Liver (tissue), 9 donors: ENCODE results near the gene PTPA. TPM values are rescaled to one million over a fixed set of nuclear protein-coding genes. Genes with fewer than 3 reads are reported as not detected.
A peak's percentile ranks its signal among the peaks of the same experiment; 100 is the strongest.
"Not testable (repeated sequence)": the region's sequence is repeated elsewhere in the genome, so short reads cannot be mapped to it uniquely, and the experiment has no call there.

Source experiments
- DNase-seq: peaks from one replicate; pipeline ENCODE4 v3.0.0-alpha.2; 2017; ENCODE audit warnings: low spot score
- H3K27ac ChIP-seq, 2 donors: one replicate each; pipeline ENCODE4 v1.7.0; 2013; ENCODE audit warnings: inconsistent platforms in 2 of 2, low read length in 2 of 2, control low read depth in 1 of 2, low read depth in 1 of 2, mild to moderate bottlenecking in 1 of 2
- H3K27me3 ChIP-seq, 4 donors: one replicate each; pipeline versions ENCODE4 v1.6.1 to v1.7.0; 2013; ENCODE audit warnings: low read length in 3 of 4, inconsistent platforms in 1 of 4, mild to moderate bottlenecking in 1 of 4, moderate library complexity in 1 of 4; ENCODE audit not compliant: control insufficient read depth in 4 of 4, insufficient read depth in 4 of 4
- H3K36me3 ChIP-seq, 4 donors: one replicate each; pipeline versions ENCODE4 v1.6.1 to v1.7.0; 2013; ENCODE audit warnings: low read length in 3 of 4, mild to moderate bottlenecking in 3 of 4, low read depth in 1 of 4, moderate library complexity in 1 of 4; ENCODE audit not compliant: control insufficient read depth in 4 of 4, insufficient read depth in 3 of 4
- H3K4me1 ChIP-seq, 4 donors: one replicate each; pipeline versions ENCODE4 v1.6.1 to v1.7.0; 2013; ENCODE audit warnings: low read length in 3 of 4, mild to moderate bottlenecking in 3 of 4, moderate library complexity in 1 of 4; ENCODE audit not compliant: control insufficient read depth in 4 of 4, insufficient read depth in 4 of 4
- H3K4me3 ChIP-seq, 3 donors: one replicate each; pipeline versions ENCODE4 v1.6.1 to v1.7.0; 2013; ENCODE audit warnings: low read length in 3 of 3, control low read depth in 1 of 3, low read depth in 1 of 3, mild to moderate bottlenecking in 1 of 3
- H3K9ac ChIP-seq, 2 donors: one replicate each; pipeline ENCODE4 v1.7.0; 2013; ENCODE audit warnings: low read length in 2 of 2, mild to moderate bottlenecking in 2 of 2, moderate library complexity in 2 of 2, control low read depth in 1 of 2, low read depth in 1 of 2
- H3K9me3 ChIP-seq, 4 donors: one replicate each; pipeline versions ENCODE4 v1.6.1 to v1.7.0; 2013; ENCODE audit warnings: low read length in 3 of 4; ENCODE audit not compliant: control insufficient read depth in 4 of 4
- EGR1 ChIP-seq, 2 donors: IDR thresholded peaks; 2 replicates each; pipeline ENCODE4 v1.6.1; 2016 to 2018; ENCODE audit warnings: antibody characterized with exemption in 2 of 2, low read depth in 2 of 2
- FOXA2 ChIP-seq: IDR thresholded peaks from 2 replicates; pipeline ENCODE4 v1.6.1; 2016; ENCODE audit warnings: antibody characterized with exemption
- GABPA ChIP-seq, 2 donors: IDR thresholded peaks in 1 of 2; conservative IDR thresholded peaks in 1 of 2; 2 replicates each; pipeline ENCODE4 v1.6.1; 2016; ENCODE audit warnings: antibody characterized with exemption in 2 of 2, mild to moderate bottlenecking in 1 of 2, moderate library complexity in 1 of 2
- HNF4G ChIP-seq: IDR thresholded peaks from 2 replicates; pipeline ENCODE4 v1.6.1; 2016; ENCODE audit warnings: antibody characterized with exemption
- JUND ChIP-seq, 2 donors: IDR thresholded peaks; 2 replicates each; pipeline ENCODE4 v1.6.1; 2016; ENCODE audit warnings: antibody characterized with exemption in 2 of 2
- MAX ChIP-seq: IDR thresholded peaks from 2 replicates; pipeline ENCODE4 v1.6.1; 2016; ENCODE audit warnings: antibody characterized with exemption
- NR2F2 ChIP-seq: IDR thresholded peaks from 2 replicates; pipeline ENCODE4 v1.6.1; 2016; ENCODE audit warnings: antibody characterized with exemption
- RAD21 ChIP-seq, 2 donors: IDR thresholded peaks; 2 replicates each; pipeline ENCODE4 v1.6.1; 2016; ENCODE audit warnings: antibody characterized with exemption in 2 of 2, mild to moderate bottlenecking in 2 of 2
- RXRA ChIP-seq, 2 donors: IDR thresholded peaks; 2 replicates each; pipeline ENCODE4 v1.6.1; 2017 to 2018; ENCODE audit warnings: antibody characterized with exemption in 2 of 2, mild to moderate bottlenecking in 1 of 2
- SP1 ChIP-seq: IDR thresholded peaks from 2 replicates; pipeline ENCODE4 v1.6.1; 2018; ENCODE audit warnings: antibody characterized with exemption, mild to moderate bottlenecking
- TAF1 ChIP-seq: conservative IDR thresholded peaks from 2 replicates; pipeline ENCODE4 v1.6.1; 2016; ENCODE audit warnings: antibody characterized with exemption, mild to moderate bottlenecking
- YY1 ChIP-seq: IDR thresholded peaks from 2 replicates; pipeline ENCODE4 v1.6.1; 2016; ENCODE audit warnings: antibody characterized with exemption, mild to moderate bottlenecking
- ZBTB33 ChIP-seq: IDR thresholded peaks from 2 replicates; pipeline ENCODE4 v1.6.1; 2016; ENCODE audit warnings: antibody characterized with exemption
- WGBS: extraction: QIAGEN DNeasy Blood & Tissue Kit; methylation state at CpG from one replicate; pipeline ENCODE4 v1.1.7; 2013; 5-methylcytosine and 5-hydroxymethylcytosine counted together
- polyA plus RNA-seq, 2 donors: library from polyadenylated mRNA; stranded (reverse) in 1 of 2; unstranded in 1 of 2; fragments of 200-250 nt in 1 of 2; fragments of >200 nt in 1 of 2; fragmentation: Nextera tagmentation in 1 of 2; extraction: Ambion mirVana in 1 of 2; gene quantifications; one replicate each; pipeline versions ENCODE4 v1.2.1 to v1.2.3, GENCODE V29; 2013 to 2015
- total RNA-seq, 2 donors: library from RNA; depleted of rRNA; stranded (reverse); fragments of >200 nt; gene quantifications; one replicate each; pipeline ENCODE4 v1.2.3, GENCODE V29; 2014
- donor health status: healthy.
- donor health status: healthy.
- donor health status: healthy.
- donor health status: healthy.
- donor health status: healthy.

Gene PTPA
- total and polyA plus RNA-seq, 4 donors, result 27.6 to 66.0 (median 38.4) TPM

GRCh38 chr9:129162497-129163197 lies 51.4 kb downstream of the PTPA start:
- no peak for DNase-seq
- H3K4me3 ChIP-seq, result no peak overlapping the region
- WGBS, result 94% methylated on average over 11 of the region's 11 CpGs
- TF ChIP-seq RXRA (IDR thresholded peaks at IDR 0.05) (no peak), JUND (IDR thresholded peaks at IDR 0.05) (no peak), NR2F2 (no peak), TAF1 (no peak), RAD21 (IDR thresholded peaks at IDR 0.05) (no peak), SP1 (no peak), HNF4G (no peak)
- H3K9ac ChIP-seq, result no peak overlapping the region
- no peaks in the 10 kb centered on the region for H3K27me3 ChIP-seq
- no peaks in the 10 kb centered on the region for H3K9me3 ChIP-seq
- no peak overlapping the region for H3K27ac ChIP-seq
- H3K4me1 ChIP-seq, result peaks cover 0 to 10% (median 5%) of the 10 kb centered on the region in 4 donors
- H3K36me3 ChIP-seq, result no peaks in the 10 kb centered on the region

GRCh38 chr9:129163198-129163670 lies 52.0 kb downstream of the PTPA start:
- H3K27ac ChIP-seq, result peak overlapping the region in 1 of 2 donors; percentile 40
- H3K36me3 ChIP-seq, H3K9ac ChIP-seq, DNase-seq, H3K9me3 ChIP-seq, H3K27me3 ChIP-seq, H3K4me3 ChIP-seq: not testable (repeated sequence)
- 75% methylated on average over 5 of the region's 5 CpGs for WGBS
- peaks cover 0 to 14% (median 5%) of the 10 kb centered on the region in 4 donors for H3K4me1 ChIP-seq

GRCh38 chr9:129163753-129164152 lies 52.5 kb downstream of the PTPA start:
- Histone ChIP-seq H3K36me3 (no peaks in the 10 kb centered on the region), H3K9me3 (no peaks in the 10 kb centered on the region), H3K4me1 (peaks cover 0 to 14% (median 5%) of the 10 kb centered on the region in 4 donors), H3K9ac (no peak overlapping the region), H3K27ac (peak overlapping the region; percentile 38 to 40), H3K27me3 (no peaks in the 10 kb centered on the region), H3K4me3 (no peak overlapping the region)
- TF ChIP-seq TAF1 (no peak), GABPA (IDR thresholded peaks at IDR 0.05 in 1 of 2, conservative IDR thresholded peaks at IDR 0.05 in 1 of 2) (no peak), RXRA (IDR thresholded peaks at IDR 0.05) (no peak), YY1 (no peak)
- 92% methylated on average over 10 of the region's 10 CpGs for WGBS
- no peak for DNase-seq

- Histone ChIP-seq H3K9me3 (no peaks in the 10 kb centered on the region), H3K27ac (peak overlapping the region; percentile 38 to 40), H3K4me1 (peaks cover 0 to 14% (median 5%) of the 10 kb centered on the region in 4 donors), H3K4me3 (no peak overlapping the region), H3K9ac (no peak overlapping the region), H3K27me3 (no peaks in the 10 kb centered on the region), H3K36me3 (no peaks in the 10 kb centered on the region)
- 72% methylated on average over 9 of the region's 9 CpGs for WGBS
- TF ChIP-seq SP1 (no peak), EGR1 (IDR thresholded peaks at IDR 0.05; ENCODE audit: low read depth in 2 of 2) (no peak), MAX (no peak), GABPA (IDR thresholded peaks at IDR 0.05 in 1 of 2, conservative IDR thresholded peaks at IDR 0.05 in 1 of 2) (no peak), ZBTB33 (no peak), YY1 (no peak), FOXA2 (no peak), HNF4G (no peak), NR2F2 (no peak)
- no peak for DNase-seq
These were observed 53.2 kb downstream of the PTPA start for GRCh38 chr9:129164246-129164930.
